Panc1 (cell line): ENCODE data around the gene L3MBTL3. TPM values are rescaled to one million over a fixed set of nuclear protein-coding genes. Genes with fewer than 3 reads are reported as not detected.
A peak's percentile ranks its signal among the peaks of the same experiment; 100 is the strongest.

ENCODE experiments used
- ATAC-seq: fragments of 200-7000 bp; cut with Tn5 transposase; 2 replicates; pipeline ENCODE4 v1.9.1; 2020; ENCODE audit warnings: mild to moderate bottlenecking, moderate library complexity
- BruUV-seq: library from RNA; stranded (reverse); fragments of 400-500 nt; replicated peaks from 2 replicates; lab custom pipeline; 2021; lab: Mats Ljungman, UMichigan
- CTCF ChIA-PET: fragments of 300-600 bp; sonication (Branson Sonifier 250); formaldehyde crosslinking; loops from one replicate; lab custom pipeline; 2022; ENCODE audit warnings: antibody characterized with exemption; lab: Charles Lee
- POLR2A ChIA-PET: fragments of 300-600 bp; sonication (Branson Sonifier 250); formaldehyde crosslinking; loops from one replicate; lab custom pipeline; 2022; ENCODE audit warnings: antibody characterized with exemption; lab: Charles Lee
- DNase-seq: peaks from one replicate; pipeline ENCODE4 v3.0.0-alpha.2; 2010; ENCODE audit warnings: low read depth, low spot score
- H3K27ac ChIP-seq: 2 replicates; pipeline ENCODE4 v1.5.1; 2011; ENCODE audit warnings: mild to moderate bottlenecking, low read length, inconsistent platforms
- H3K27me3 ChIP-seq: fragments of 200-500 bp; sonication (Bioruptor generic); 2 replicates; pipeline ENCODE4 v1.6.0; 2014; ENCODE audit warnings: low read length, inconsistent platforms; ENCODE audit not compliant: control insufficient read depth, insufficient read depth
- H3K36me3 ChIP-seq: fragments of 200-500 bp; sonication (Bioruptor generic); 2 replicates; pipeline ENCODE4 v1.5.1; 2014; ENCODE audit warnings: inconsistent platforms, mild to moderate bottlenecking, low read length, moderate library complexity; ENCODE audit not compliant: control insufficient read depth, insufficient read depth
- H3K4me1 ChIP-seq: 2 replicates; pipeline ENCODE4 v1.5.1; 2011; ENCODE audit warnings: inconsistent platforms, mild to moderate bottlenecking, low read length, moderate library complexity; ENCODE audit not compliant: control insufficient read depth, insufficient read depth
- H3K4me3 ChIP-seq, 2 experiments: 2 replicates each; pipeline ENCODE4 v1.5.1; 2011 to 2012; ENCODE audit warnings: low read depth in 2 of 2, low read length in 2 of 2, mild to moderate bottlenecking in 2 of 2, inconsistent platforms in 1 of 2, moderate library complexity in 1 of 2
- H3K9me3 ChIP-seq: fragments of 200-500 bp; sonication (Bioruptor generic); 2 replicates; pipeline ENCODE4 v1.5.1; 2014; ENCODE audit warnings: low read depth, mild to moderate bottlenecking, inconsistent platforms, low read length, moderate library complexity; ENCODE audit not compliant: control insufficient read depth, insufficient read depth
- CTCF ChIP-seq: fragments of 450-650 bp; IDR thresholded peaks from 2 replicates; pipeline ENCODE4 v1.5.1; 2017; ENCODE audit warnings: mild to moderate bottlenecking
- POLR2AphosphoS5 ChIP-seq: IDR thresholded peaks from 2 replicates; pipeline ENCODE4 v1.6.1; 2012; ENCODE audit warnings: mild to moderate bottlenecking, low read depth, low read length, moderate library complexity
- REST ChIP-seq, 2 experiments: IDR thresholded peaks; 2 replicates each; pipeline ENCODE4 v1.6.1; 2011 to 2012; ENCODE audit warnings: low read depth in 2 of 2, control low read depth in 1 of 2, low read length in 1 of 2, mild to moderate bottlenecking in 1 of 2, moderate library complexity in 1 of 2; ENCODE audit not compliant: insufficient read depth in 1 of 2
- SIN3A ChIP-seq: IDR thresholded peaks from 2 replicates; pipeline ENCODE4 v1.6.1; 2012; ENCODE audit warnings: low read depth, mild to moderate bottlenecking, low read length, moderate library complexity, borderline replicate concordance; ENCODE audit not compliant: insufficient read depth
- TCF7L2 ChIP-seq: IDR thresholded peaks from 2 replicates; pipeline ENCODE4 v1.6.1; 2011; ENCODE audit warnings: mild to moderate bottlenecking, low read depth, low read length, inconsistent platforms
- in situ Hi-C: cut with HindIII; loops from 2 replicates; pipeline ENCODE4 v1.10.0; 2016; ENCODE audit warnings: low sequenced_read_pairs, low pct_unique_long_range_greater_than_20kb
- intact Hi-C: fragments of 100-400 bp; cut with micrococcal nuclease; formaldehyde crosslinking; loops from one replicate; pipeline ENCODE4 v1.10.0; 2022; ENCODE audit not compliant: unreplicated experiment
- total RNA-seq: library from RNA; stranded (reverse); gene quantifications from one replicate; pipeline ENCODE4 v1.2.1, GENCODE V29; 2021; ENCODE audit not compliant: unreplicated experiment

L3MBTL3 gene
- total RNA-seq, 1 experiment from 2014 or later, result 4.2 TPM

- Histone ChIP-seq H3K27ac (no peak overlapping the region), H3K36me3 (no peaks in the 10 kb centered on the region), H3K4me1 (no peaks in the 10 kb centered on the region), H3K27me3 (no peaks in the 10 kb centered on the region), H3K4me3 (no peak overlapping the region), H3K9me3 (no peaks in the 10 kb centered on the region)
- in situ Hi-C loops, result no loop called here
- TF ChIP-seq CTCF (no peak), REST (IDR thresholded peaks at IDR 0.05; ENCODE audit: insufficient read depth in 1 of 2, low read depth in 2 of 2, low read length in 1 of 2) (no peak), POLR2AphosphoS5 (no peak), TCF7L2 (no peak), SIN3A (no peak)
- CTCF ChIA-PET, result no interaction called here
- DNase-seq (no peak), ATAC-seq (no peak)
- POLR2A ChIA-PET, result no interaction called here
- no TSS peak for BruUV-seq
- intact Hi-C loops, result no loop called here
Measured at GRCh38 chr6:129980821-129981220, 37.6 kb upstream of the L3MBTL3 start.

- Histone ChIP-seq H3K4me1 (no peaks in the 10 kb centered on the region), H3K4me3 (no peak overlapping the region), H3K9me3 (no peaks in the 10 kb centered on the region), H3K36me3 (no peaks in the 10 kb centered on the region), H3K27ac (no peak overlapping the region), H3K27me3 (no peaks in the 10 kb centered on the region)
- BruUV-seq, result no TSS peak
- ChIA-PET CTCF (no interaction called here), POLR2A (no interaction called here)
- in situ Hi-C loops, result no loop called here
- intact Hi-C loops, result no loop called here
- ATAC-seq, result no peak
- no peak for DNase-seq
- TF ChIP-seq REST (IDR thresholded peaks at IDR 0.05; ENCODE audit: insufficient read depth in 1 of 2, low read depth in 2 of 2, low read length in 1 of 2) (no peak), CTCF (peak; percentile 8; the same call in 1 of the 2 replicates)
Measured at GRCh38 chr6:129981598-129981997, 36.8 kb upstream of the L3MBTL3 start.
